ENCODE data around the gene SECTM1.

- TF ChIP-seq CTCF (IDR thresholded peaks at IDR 0.05; ENCODE audit: low read depth, low read length): no peak
- TF ChIP-seq, protein P1, sequence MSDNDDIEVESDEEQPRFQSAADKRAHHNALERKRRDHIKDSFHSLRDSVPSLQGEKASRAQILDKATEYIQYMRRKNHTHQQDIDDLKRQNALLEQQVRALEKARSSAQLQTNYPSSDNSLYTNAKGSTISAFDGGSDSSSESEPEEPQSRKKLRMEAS (IDR thresholded peaks at IDR 0.05; ENCODE audit: low read depth, low read length): no peak
These were observed 30.3 kb downstream of the SECTM1 start for GRCh38 chr17:82302991-82303943.

All from NB4 (cell line).